HEK293T (cell line): Measurements from ENCODE around the gene ZNF710.
"Not testable (repeated sequence)": the region's sequence is repeated elsewhere in the genome, so short reads cannot be mapped to it uniquely, and the experiment has no call there.

Source experiments
- CTCF ChIA-PET: fragments of 350-600 bp; formaldehyde crosslinking; extraction: SDS; loops from one replicate; lab custom pipeline; 2021; ENCODE audit warnings: antibody characterized with exemption, inconsistent platforms; lab: Yijun Ruan, JAX
- POLR2A ChIA-PET: fragments of 350-600 bp; formaldehyde crosslinking; extraction: SDS; loops from one replicate; lab custom pipeline; 2020; ENCODE audit warnings: antibody characterized with exemption, inconsistent platforms; lab: Yijun Ruan, JAX
- DNase-seq: peaks from one replicate; pipeline ENCODE4 v3.0.0; 2012; ENCODE audit warnings: mixed read lengths; ENCODE audit errors: extremely low spot score
- ARNT ChIP-seq: fragments of 450-650 bp; IDR thresholded peaks from 2 replicates; pipeline ENCODE4 v1.6.1; 2017; ENCODE audit warnings: mild to moderate bottlenecking
- BHLHE40 ChIP-seq: fragments of 450-650 bp; IDR thresholded peaks from 2 replicates; pipeline ENCODE4 v1.6.1; 2016; ENCODE audit warnings: mild to moderate bottlenecking, moderate library complexity, borderline replicate concordance
- CTBP1 ChIP-seq: fragments of 450-650 bp; IDR thresholded peaks from 2 replicates; pipeline ENCODE4 v1.6.1; 2016; ENCODE audit warnings: borderline replicate concordance
- ELF4 ChIP-seq: fragments of 450-650 bp; IDR thresholded peaks from 2 replicates; pipeline ENCODE4 v1.6.1; 2017; ENCODE audit warnings: antibody characterized with exemption
- FOXA1 ChIP-seq: fragments of 450-650 bp; IDR thresholded peaks from 2 replicates; pipeline ENCODE4 v1.6.1; 2016; ENCODE audit warnings: mild to moderate bottlenecking
- FOXK2 ChIP-seq: fragments of 450-650 bp; IDR thresholded peaks from 2 replicates; pipeline ENCODE4 v1.6.1; 2016; ENCODE audit warnings: mild to moderate bottlenecking
- FOXM1 ChIP-seq: fragments of 450-650 bp; IDR thresholded peaks from 2 replicates; pipeline ENCODE4 v1.6.1; 2017; ENCODE audit warnings: mild to moderate bottlenecking, borderline replicate concordance
- HDGF ChIP-seq: fragments of 450-650 bp; IDR thresholded peaks from 2 replicates; pipeline ENCODE4 v1.6.1; 2017; ENCODE audit warnings: antibody characterized with exemption, borderline replicate concordance
- L3MBTL2 ChIP-seq: fragments of 450-650 bp; conservative IDR thresholded peaks from 2 replicates; pipeline ENCODE4 v1.6.1; 2016; ENCODE audit warnings: mild to moderate bottlenecking
- LEF1 ChIP-seq: fragments of 450-650 bp; IDR thresholded peaks from 2 replicates; pipeline ENCODE4 v1.6.1; 2017; ENCODE audit warnings: mild to moderate bottlenecking, borderline replicate concordance
- NFRKB ChIP-seq: fragments of 450-650 bp; IDR thresholded peaks from 2 replicates; pipeline ENCODE4 v1.6.1; 2016; ENCODE audit warnings: mild to moderate bottlenecking, moderate library complexity
- SP1 ChIP-seq: fragments of 450-650 bp; IDR thresholded peaks from 2 replicates; pipeline ENCODE4 v1.6.1; 2017
- SUZ12 ChIP-seq: fragments of 450-650 bp; IDR thresholded peaks from 2 replicates; pipeline ENCODE4 v1.6.1; 2016; ENCODE audit warnings: mild to moderate bottlenecking
- TARDBP ChIP-seq: fragments of 450-650 bp; IDR thresholded peaks from 2 replicates; pipeline ENCODE4 v1.6.1; 2016
- ZNF384 ChIP-seq: fragments of 450-650 bp; IDR thresholded peaks from 2 replicates; pipeline ENCODE4 v1.6.1; 2016
- TF ChIP-seq, protein P1 (sequence below): fragments of 450-650 bp; IDR thresholded peaks from 2 replicates; pipeline ENCODE4 v1.6.1; 2016

Gene ZNF710

DNA sequence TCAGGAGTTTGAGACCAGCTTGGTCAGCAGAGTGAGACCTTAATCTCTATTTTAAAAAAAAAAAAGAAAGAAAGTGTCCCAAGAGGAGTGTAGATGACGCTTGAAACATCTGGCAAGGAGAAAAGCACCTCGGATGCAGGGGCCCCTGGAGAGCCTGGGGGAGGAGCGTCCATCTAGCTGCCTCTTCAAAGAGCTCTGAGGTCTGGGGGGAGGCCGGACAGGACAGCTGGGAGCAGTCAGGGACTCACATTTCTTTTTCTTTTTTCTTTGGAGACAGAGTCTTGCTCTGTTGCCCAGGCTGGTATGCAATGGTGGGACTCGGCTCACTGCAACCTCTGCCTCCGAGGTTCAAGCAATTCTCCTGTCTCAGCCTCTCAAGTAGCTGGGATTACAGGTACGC, 104.4 kb downstream of the ZNF710 start:
- ChIA-PET CTCF (no interaction called here), POLR2A (no interaction called here)
- no peak for DNase-seq
- TF ChIP-seq ARNT (no peak), FOXA1 (no peak), TARDBP (no peak), SP1 (no peak), ZNF384 (no peak), ELF4 (no peak)

DNA sequence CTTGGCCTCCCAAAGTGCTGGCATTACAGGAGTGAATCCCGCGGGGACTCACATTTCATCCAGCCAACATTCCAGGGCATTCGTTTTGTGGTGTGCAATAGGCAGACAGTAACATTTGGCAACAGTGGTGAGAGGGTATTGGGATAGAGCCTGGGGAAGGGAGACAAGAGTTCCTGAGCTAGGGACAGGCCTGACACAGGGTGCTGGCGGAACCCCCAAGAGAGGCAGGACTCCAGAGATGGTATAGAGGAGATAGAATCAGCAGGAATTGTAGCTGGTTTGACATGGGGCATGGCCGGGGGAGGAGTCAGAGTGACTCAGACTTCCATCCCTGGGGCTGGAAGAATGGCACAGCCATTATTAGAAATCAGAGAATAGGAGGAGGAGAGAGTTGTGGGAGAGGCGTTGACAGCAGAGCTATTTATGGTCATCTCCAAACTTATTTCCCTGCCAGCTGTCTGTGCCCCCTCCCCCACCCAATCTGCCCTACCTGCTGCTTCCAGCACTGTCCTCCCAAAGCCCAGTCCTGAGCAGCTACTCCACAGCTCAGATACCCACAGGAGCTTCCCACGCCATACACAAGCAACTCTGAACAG, 105.5 kb downstream of the ZNF710 start:
- CTCF ChIA-PET: interaction anchor here (1.6 kb wide), 1 partner anchor 20 kb away, joined by 6 read pairs; no protein-coding TSS in a partner anchor
- DNase-seq: no peak
- TF ChIP-seq NFRKB: no peak
- TF ChIP-seq SUZ12: no peak
- TF ChIP-seq SP1: no peak
- TF ChIP-seq ARNT: no peak
- no peak for TF ChIP-seq FOXA1
- no peak for TF ChIP-seq L3MBTL2
- TF ChIP-seq ZNF384: no peak
- TF ChIP-seq BHLHE40: no peak
- no peak for TF ChIP-seq TARDBP
- TF ChIP-seq ELF4: no peak
- no peak for TF ChIP-seq HDGF
- no peak for TF ChIP-seq FOXM1
- no peak for TF ChIP-seq CTBP1
- no peak for TF ChIP-seq FOXK2
- POLR2A ChIA-PET: interaction anchor here (0.9 to 1.0 kb wide), 2 partner anchors 142 to 193 kb away, joined by 4 to 5 read pairs; partner anchors contain the start of gene TTLL13

DNA sequence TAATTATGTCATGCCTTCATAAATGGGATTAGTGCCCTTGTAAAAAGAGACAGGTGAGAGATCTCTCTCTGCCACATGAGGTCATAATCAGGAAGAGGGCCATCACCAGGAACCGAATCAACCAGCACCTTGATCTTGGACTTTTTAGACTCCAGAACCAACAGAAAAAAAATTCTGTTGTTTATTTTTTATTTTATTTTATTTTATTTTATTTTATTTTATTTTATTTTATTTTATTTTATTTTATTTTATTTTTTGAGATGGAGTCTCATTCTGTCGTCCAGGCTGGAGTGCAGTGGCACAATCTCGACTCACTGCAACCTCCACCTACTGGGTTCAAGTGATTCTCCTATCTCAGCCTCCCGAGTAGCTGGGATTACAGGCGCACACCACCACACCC, 106.9 kb downstream of the ZNF710 start:
- POLR2A ChIA-PET, DNase-seq: not testable (repeated sequence)
- CTCF ChIA-PET: interaction anchor here (1.6 kb wide), 1 partner anchor 21 kb away, joined by 6 read pairs; no protein-coding TSS in a partner anchor

DNA sequence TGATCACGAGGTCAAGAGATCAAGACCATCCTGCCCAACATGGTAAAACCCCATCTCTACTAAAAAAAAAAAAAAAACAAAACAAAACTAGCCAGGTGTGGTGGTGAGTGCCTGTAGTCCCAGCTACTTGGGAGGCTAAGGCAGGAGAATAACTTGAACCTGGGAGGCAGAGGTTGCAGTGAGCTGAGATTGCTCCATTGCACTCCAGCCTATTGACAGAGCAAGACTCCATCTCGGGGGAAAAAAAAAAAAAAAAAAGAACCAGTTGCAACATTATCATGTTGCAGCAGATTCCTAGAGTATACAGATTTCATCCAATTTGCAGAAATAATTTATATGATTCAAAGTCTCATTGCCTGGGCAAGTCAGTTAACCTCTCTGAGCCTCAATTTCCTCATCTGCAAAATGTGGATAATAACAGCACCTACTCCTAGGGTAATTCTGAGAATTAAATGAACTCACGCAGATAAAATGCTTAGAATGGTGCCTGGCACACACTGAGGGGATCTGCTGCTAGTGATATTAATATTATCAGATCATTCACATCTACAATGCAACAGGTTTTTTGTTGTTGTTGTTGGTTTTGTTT, 108.1 kb downstream of the ZNF710 start:
- CTCF ChIA-PET: interaction anchor here (0.7 kb wide), 1 partner anchor 647 kb away, joined by 5 read pairs; no protein-coding TSS in a partner anchor
- DNase-seq, POLR2A ChIA-PET: not testable (repeated sequence)

DNA sequence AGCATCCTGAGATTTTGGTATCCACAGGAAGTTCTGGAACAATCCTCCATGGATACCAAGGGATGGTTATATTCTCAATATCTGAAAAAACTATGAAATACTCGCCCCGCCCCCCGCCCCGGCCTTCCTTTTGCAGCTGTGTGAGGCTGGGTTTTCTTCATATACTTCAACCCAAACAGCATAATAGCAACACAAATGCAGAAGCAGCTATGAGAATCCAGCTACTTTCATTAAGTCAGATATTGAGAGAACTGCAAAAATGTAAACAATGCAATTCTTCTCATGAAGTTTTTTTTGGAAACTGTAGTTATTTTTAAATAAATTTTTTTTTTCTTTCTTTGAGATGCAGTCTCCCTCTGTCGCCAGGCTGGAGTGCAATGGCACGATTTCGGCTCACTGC, 112.0 kb downstream of the ZNF710 start:
- ChIA-PET CTCF (interaction anchor here (1.0 kb wide), 1 partner anchor 10 kb away, joined by 3 read pairs; no protein-coding TSS in a partner anchor), POLR2A (no interaction called here)
- no peak for DNase-seq
- TF ChIP-seq, protein P1, sequence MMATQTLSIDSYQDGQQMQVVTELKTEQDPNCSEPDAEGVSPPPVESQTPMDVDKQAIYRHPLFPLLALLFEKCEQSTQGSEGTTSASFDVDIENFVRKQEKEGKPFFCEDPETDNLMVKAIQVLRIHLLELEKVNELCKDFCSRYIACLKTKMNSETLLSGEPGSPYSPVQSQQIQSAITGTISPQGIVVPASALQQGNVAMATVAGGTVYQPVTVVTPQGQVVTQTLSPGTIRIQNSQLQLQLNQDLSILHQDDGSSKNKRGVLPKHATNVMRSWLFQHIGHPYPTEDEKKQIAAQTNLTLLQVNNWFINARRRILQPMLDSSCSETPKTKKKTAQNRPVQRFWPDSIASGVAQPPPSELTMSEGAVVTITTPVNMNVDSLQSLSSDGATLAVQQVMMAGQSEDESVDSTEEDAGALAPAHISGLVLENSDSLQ: no peak
- TF ChIP-seq SP1 (no peak), FOXK2 (no peak)

DNA sequence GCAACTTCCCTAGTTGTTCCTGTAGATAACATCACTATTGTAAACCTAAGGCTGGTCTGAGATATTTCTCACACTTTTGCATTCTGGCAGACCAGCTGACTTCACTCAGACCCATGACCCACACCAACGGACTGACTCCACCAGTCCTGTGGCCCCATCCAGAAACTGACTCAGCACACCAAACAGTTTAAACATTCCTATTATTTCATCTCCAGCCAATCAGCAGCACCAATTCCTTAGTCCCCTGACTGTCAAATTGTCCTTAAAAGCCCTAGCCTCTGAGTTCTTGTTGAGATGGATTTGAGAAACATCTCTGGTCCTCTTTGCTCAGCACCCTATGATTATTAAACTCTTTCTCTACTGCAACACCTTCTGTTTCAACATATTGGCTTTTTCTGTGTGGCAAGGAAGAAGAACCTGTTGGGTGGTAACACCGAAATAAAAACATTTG, 113.4 kb downstream of the ZNF710 start:
- DNase-seq: no peak
- ChIA-PET CTCF (no interaction called here), POLR2A (no interaction called here)
- no peak for TF ChIP-seq L3MBTL2
- TF ChIP-seq SP1: no peak
- TF ChIP-seq FOXK2: no peak
- TF ChIP-seq, protein P1: no peak
- no peak for TF ChIP-seq TARDBP
- TF ChIP-seq ZNF384: no peak
- no peak for TF ChIP-seq HDGF
- TF ChIP-seq BHLHE40: no peak
- no peak for TF ChIP-seq FOXM1
- no peak for TF ChIP-seq LEF1
- TF ChIP-seq ARNT: no peak
- no peak for TF ChIP-seq NFRKB
- TF ChIP-seq ELF4: no peak
- no peak for TF ChIP-seq SUZ12
- TF ChIP-seq FOXA1: no peak
- no peak for TF ChIP-seq CTBP1

DNA sequence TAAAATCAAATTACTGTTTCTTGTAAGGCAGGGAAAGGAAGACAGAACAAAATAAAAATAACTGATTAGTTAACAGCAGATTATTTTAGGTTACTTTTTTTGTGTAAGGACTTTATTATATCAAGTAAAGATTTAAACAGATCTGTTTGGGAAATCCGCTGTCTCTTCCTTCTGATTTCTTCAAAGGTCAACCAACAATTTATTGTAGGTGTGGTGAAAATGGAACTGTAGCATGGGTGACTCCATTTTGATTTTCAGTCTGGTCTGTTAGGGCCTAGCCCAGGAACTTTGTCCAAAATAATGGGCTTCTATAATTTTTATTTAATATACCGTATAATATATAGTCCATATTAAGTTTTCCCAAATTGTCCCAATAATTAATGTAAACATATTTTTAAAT, 114.7 kb downstream of the ZNF710 start:
- DNase-seq: no peak
- ChIA-PET POLR2A (no interaction called here), CTCF (no interaction called here)
- TF ChIP-seq NFRKB (no peak), ZNF384 (no peak), HDGF (no peak), FOXA1 (no peak), LEF1 (no peak), SUZ12 (no peak), L3MBTL2 (no peak), SP1 (no peak), FOXK2 (no peak), TARDBP (no peak), ELF4 (no peak), ARNT (no peak), BHLHE40 (no peak), CTBP1 (no peak), FOXM1 (no peak)
- TF ChIP-seq, protein P1: no peak
